ENCODE measurements around the gene MANBA. TPM values are rescaled to one million over a fixed set of nuclear protein-coding genes. Genes with fewer than 3 reads are reported as not detected.

MANBA gene
- total and polyA plus RNA-seq, 2 of the 13 experiments (the other 11 are each of a cell fraction or from before 2014, with no cell fraction given), result 11.7 to 33.3 TPM

DNA sequence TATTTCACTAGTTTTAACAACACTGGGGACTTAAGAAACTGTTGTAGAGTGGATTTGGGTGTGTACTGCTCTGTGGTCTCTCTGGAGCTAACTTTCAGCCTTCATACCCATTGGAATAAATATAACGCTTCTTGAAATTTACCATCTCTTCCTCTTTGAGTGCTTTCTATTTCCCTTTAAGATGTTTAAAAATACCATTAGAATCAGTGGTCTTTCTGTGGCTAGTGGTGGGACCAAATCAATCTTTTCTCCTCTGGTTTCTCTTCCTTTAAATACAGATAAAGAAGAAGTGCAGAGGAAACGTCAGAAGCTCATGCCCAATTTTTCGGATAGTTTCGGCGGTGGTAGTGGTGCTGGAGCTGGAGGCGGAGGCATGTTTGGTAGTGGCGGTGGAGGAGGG, 167.6 kb downstream of the MANBA start:
- FAIRE-seq, result no peak

GRCh38 chr4:102592256-102592655, 168.5 kb downstream of the MANBA start:
- in situ Hi-C loops (cut with HindIII; ENCODE audit: extremely low pct_ligation_motif_present, low pct_unique_long_range_greater_than_20kb), result no loop called here

More for the DNA sequence above, 167.6 kb downstream of the MANBA start:
- 98% methylated on average over 7 of the region's 7 CpGs for WGBS (ENCODE audit: low lambda C conversion rate)
- POLR2A ChIA-PET, result no interaction called here
- Histone ChIP-seq H4K20me1 (ENCODE audit: insufficient read depth, low read length) (no peaks in the 10 kb centered on the region), H3K79me2 (ENCODE audit: insufficient read depth, low read length) (no peaks in the 10 kb centered on the region), H2AFZ (ENCODE audit: low read length) (no peak overlapping the region), H3K27ac (ENCODE audit: extremely low read length, insufficient read depth, low read length) (no peak overlapping the region), H3K9me3 (ENCODE audit: low read length) (no peaks in the 10 kb centered on the region), H3K4me2 (ENCODE audit: low read depth, low read length) (no peak overlapping the region), H3K4me1 (ENCODE audit: insufficient read depth, low read length) (no peaks in the 10 kb centered on the region), H3K9ac (ENCODE audit: insufficient read depth, low read depth, low read length) (no peak overlapping the region), H3K36me3 (replicated peaks in 1 of 2; ENCODE audit: control insufficient read depth in 1 of 2, insufficient read depth in 2 of 2, low read length in 2 of 2) (peaks cover 11 to 44% of the 10 kb centered on the region in 2 experiments), H3K4me3 (replicated peaks in 1 of 3; ENCODE audit: insufficient read depth in 1 of 3, low read depth in 2 of 3, low read length in 3 of 3) (no peak overlapping the region), H3K27me3 (ENCODE audit: control insufficient read depth in 1 of 2, insufficient read depth in 2 of 2, low read length in 2 of 2) (no peaks in the 10 kb centered on the region)
- TF ChIP-seq ZNF878 (CRISPR knock-in tag; IDR thresholded peaks at IDR 0.05), result no peak
- TF ChIP-seq, protein P1, sequence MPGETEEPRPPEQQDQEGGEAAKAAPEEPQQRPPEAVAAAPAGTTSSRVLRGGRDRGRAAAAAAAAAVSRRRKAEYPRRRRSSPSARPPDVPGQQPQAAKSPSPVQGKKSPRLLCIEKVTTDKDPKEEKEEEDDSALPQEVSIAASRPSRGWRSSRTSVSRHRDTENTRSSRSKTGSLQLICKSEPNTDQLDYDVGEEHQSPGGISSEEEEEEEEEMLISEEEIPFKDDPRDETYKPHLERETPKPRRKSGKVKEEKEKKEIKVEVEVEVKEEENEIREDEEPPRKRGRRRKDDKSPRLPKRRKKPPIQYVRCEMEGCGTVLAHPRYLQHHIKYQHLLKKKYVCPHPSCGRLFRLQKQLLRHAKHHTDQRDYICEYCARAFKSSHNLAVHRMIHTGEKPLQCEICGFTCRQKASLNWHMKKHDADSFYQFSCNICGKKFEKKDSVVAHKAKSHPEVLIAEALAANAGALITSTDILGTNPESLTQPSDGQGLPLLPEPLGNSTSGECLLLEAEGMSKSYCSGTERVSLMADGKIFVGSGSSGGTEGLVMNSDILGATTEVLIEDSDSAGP (CRISPR knock-in tag; IDR thresholded peaks at IDR 0.05; ENCODE audit: borderline replicate concordance), result no peak
- in situ Hi-C loops (cut with HindIII; ENCODE audit: extremely low pct_ligation_motif_present, low pct_unique_long_range_greater_than_20kb) (no loop called here), intact Hi-C loops (cut with micrococcal nuclease; ENCODE audit: unreplicated experiment) (no loop called here)
- CTCF ChIA-PET (ENCODE audit: low intra/inter-chr PET ratio, low total read pairs), result no interaction called here
- ATAC-seq (no peak), DNase-seq (ENCODE audit: low spot score) (no peak)
- BruUV-seq (replicated peaks), result no TSS peak

More at GRCh38 chr4:102592256-102592655, 168.5 kb downstream of the MANBA start:
- no peaks in the 10 kb centered on the region for H3K79me2 ChIP-seq (ENCODE audit: insufficient read depth, low read length)
- no peak overlapping the region for H3K9ac ChIP-seq (ENCODE audit: insufficient read depth, low read depth, low read length)
- ChIA-PET CTCF (ENCODE audit: low intra/inter-chr PET ratio, low total read pairs) (no interaction called here), POLR2A (no interaction called here)
- no peak overlapping the region for H3K27ac ChIP-seq (ENCODE audit: extremely low read length, insufficient read depth, low read length)
- no peak overlapping the region for H3K4me2 ChIP-seq (ENCODE audit: low read depth, low read length)
- TF ChIP-seq, protein P2, sequence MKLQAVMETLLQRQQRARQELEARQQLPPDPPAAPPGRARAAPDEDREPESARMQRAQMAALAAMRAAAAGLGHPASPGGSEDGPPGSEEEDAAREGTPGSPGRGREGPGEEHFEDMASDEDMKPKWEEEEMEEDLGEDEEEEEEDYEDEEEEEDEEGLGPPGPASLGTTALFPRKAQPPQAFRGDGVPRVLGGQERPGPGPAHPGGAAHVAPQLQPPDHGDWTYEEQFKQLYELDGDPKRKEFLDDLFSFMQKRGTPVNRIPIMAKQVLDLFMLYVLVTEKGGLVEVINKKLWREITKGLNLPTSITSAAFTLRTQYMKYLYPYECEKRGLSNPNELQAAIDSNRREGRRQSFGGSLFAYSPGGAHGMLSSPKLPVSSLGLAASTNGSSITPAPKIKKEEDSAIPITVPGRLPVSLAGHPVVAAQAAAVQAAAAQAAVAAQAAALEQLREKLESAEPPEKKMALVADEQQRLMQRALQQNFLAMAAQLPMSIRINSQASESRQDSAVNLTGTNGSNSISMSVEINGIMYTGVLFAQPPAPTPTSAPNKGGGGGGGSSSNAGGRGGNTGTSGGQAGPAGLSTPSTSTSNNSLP (IDR thresholded peaks at IDR 0.05; ENCODE audit: low read depth, low read length), result no peak
- TF ChIP-seq NFKB2 (CRISPR knock-in tag; IDR thresholded peaks at IDR 0.05; ENCODE audit: borderline replicate concordance) (no peak), ZNF275 (CRISPR knock-in tag; IDR thresholded peaks at IDR 0.05; ENCODE audit: borderline replicate concordance) (no peak), ZNF205 (CRISPR knock-in tag; IDR thresholded peaks at IDR 0.05) (no peak)
- TF ChIP-seq, protein P3, sequence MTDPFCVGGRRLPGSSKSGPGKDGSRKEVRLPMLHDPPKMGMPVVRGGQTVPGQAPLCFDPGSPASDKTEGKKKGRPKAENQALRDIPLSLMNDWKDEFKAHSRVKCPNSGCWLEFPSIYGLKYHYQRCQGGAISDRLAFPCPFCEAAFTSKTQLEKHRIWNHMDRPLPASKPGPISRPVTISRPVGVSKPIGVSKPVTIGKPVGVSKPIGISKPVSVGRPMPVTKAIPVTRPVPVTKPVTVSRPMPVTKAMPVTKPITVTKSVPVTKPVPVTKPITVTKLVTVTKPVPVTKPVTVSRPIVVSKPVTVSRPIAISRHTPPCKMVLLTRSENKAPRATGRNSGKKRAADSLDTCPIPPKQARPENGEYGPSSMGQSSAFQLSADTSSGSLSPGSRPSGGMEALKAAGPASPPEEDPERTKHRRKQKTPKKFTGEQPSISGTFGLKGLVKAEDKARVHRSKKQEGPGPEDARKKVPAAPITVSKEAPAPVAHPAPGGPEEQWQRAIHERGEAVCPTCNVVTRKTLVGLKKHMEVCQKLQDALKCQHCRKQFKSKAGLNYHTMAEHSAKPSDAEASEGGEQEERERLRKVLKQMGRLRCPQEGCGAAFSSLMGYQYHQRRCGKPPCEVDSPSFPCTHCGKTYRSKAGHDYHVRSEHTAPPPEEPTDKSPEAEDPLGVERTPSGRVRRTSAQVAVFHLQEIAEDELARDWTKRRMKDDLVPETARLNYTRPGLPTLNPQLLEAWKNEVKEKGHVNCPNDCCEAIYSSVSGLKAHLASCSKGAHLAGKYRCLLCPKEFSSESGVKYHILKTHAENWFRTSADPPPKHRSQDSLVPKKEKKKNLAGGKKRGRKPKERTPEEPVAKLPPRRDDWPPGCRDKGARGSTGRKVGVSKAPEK (CRISPR knock-in tag; IDR thresholded peaks at IDR 0.05; ENCODE audit: borderline replicate concordance), result no peak
- no peaks in the 10 kb centered on the region for H4K20me1 ChIP-seq (ENCODE audit: insufficient read depth, low read length)
- no TSS peak for BruUV-seq (replicated peaks)
- no peaks in the 10 kb centered on the region for H3K27me3 ChIP-seq (ENCODE audit: control insufficient read depth in 1 of 2, insufficient read depth in 2 of 2, low read length in 2 of 2)
- no peak overlapping the region for H2AFZ ChIP-seq (ENCODE audit: low read length)
- ATAC-seq, result no peak
- no peak for FAIRE-seq
- no peaks in the 10 kb centered on the region for H3K4me1 ChIP-seq (ENCODE audit: insufficient read depth, low read length)
- no peak for DNase-seq (ENCODE audit: low spot score)
- H3K36me3 ChIP-seq (replicated peaks in 1 of 2; ENCODE audit: control insufficient read depth in 1 of 2, insufficient read depth in 2 of 2, low read length in 2 of 2), result peaks cover 7 to 40% of the 10 kb centered on the region in 2 experiments
- H3K4me3 ChIP-seq (replicated peaks in 1 of 3; ENCODE audit: insufficient read depth in 1 of 3, low read depth in 2 of 3, low read length in 3 of 3), result no peak overlapping the region
- no peaks in the 10 kb centered on the region for H3K9me3 ChIP-seq (ENCODE audit: low read length)
- intact Hi-C loops (cut with micrococcal nuclease; ENCODE audit: unreplicated experiment), result no loop called here
